ENCODE measurements around the gene NUP205. TPM values are rescaled to one million over a fixed set of nuclear protein-coding genes. Genes with fewer than 3 reads are reported as not detected.
A peak's percentile ranks its signal among the peaks of the same experiment; 100 is the strongest.

The NUP205 gene
- total and polyA plus RNA-seq, 2 of the 13 experiments (the other 11 are each of a cell fraction or from before 2014, with no cell fraction given) = 46.2 to 87.2 TPM

DNA sequence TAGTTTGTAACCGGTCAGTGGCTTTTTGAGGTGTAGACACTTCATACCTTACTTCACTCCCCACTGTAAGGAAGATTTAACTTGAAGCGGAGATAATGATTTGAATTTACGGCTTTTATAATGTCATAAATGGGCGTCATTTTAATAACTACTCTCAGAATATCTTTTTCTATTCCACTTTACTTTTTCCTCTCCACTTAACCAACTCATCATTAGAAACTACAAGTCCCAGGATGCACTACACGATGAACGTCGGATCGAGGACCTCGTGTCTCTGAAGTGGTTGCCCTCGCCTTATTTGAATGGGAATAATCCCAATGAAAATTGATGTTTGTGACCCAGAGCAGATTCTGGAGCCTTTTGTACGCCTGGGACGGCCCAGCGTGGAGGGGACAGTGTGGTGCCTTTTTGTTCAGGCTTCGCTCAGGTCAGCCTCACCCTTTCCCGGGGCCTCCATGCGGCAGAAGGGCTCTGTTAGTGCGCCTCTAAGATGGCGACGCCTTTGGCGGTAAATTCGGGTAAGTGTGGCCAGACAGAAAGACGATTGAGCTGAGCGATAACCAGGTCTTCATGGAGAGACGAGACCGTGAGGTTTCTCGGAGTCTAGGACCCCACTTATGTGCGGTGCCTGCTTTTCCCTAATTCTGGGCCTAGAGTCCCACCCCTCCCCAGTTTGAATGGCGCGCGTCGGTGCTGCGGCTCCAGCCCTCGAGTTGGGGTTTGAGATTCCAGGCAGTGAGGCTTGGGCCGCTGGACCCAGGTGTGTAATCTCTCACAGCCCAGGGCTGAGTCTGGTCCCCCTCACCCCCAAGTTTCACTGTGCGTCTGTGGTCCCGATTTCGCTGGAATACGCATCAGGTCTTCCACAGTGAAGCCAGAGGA is at the start of gene NUP205 (continued):
- TF ChIP-seq, protein P1, sequence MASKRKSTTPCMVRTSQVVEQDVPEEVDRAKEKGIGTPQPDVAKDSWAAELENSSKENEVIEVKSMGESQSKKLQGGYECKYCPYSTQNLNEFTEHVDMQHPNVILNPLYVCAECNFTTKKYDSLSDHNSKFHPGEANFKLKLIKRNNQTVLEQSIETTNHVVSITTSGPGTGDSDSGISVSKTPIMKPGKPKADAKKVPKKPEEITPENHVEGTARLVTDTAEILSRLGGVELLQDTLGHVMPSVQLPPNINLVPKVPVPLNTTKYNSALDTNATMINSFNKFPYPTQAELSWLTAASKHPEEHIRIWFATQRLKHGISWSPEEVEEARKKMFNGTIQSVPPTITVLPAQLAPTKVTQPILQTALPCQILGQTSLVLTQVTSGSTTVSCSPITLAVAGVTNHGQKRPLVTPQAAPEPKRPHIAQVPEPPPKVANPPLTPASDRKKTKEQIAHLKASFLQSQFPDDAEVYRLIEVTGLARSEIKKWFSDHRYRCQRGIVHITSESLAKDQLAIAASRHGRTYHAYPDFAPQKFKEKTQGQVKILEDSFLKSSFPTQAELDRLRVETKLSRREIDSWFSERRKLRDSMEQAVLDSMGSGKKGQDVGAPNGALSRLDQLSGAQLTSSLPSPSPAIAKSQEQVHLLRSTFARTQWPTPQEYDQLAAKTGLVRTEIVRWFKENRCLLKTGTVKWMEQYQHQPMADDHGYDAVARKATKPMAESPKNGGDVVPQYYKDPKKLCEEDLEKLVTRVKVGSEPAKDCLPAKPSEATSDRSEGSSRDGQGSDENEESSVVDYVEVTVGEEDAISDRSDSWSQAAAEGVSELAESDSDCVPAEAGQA (IDR thresholded peaks at IDR 0.05; ENCODE audit: low read depth) = peak; percentile 67; the same call in 1 of the 2 replicates
- TF ChIP-seq, protein P1 (CRISPR knock-in tag; IDR thresholded peaks at IDR 0.05; ENCODE audit: borderline replicate concordance) = no peak
- TF ChIP-seq ZNF616 (CRISPR knock-in tag; IDR thresholded peaks at IDR 0.05; ENCODE audit: low read depth) (no peak), EEA1 (CRISPR knock-in tag; IDR thresholded peaks at IDR 0.05; ENCODE audit: borderline replicate concordance) (no peak), CCAR2 (optimal IDR thresholded peaks at IDR 0.05; ENCODE audit: low read depth, low read length) (no peak), ZNF563 (CRISPR knock-in tag; IDR thresholded peaks at IDR 0.05) (peak; percentile 80; the same call in 1 of the 2 replicates), RARG (CRISPR knock-in tag; IDR thresholded peaks at IDR 0.05; ENCODE audit: low read depth) (no peak), ZNF33A (CRISPR knock-in tag; IDR thresholded peaks at IDR 0.05; ENCODE audit: borderline replicate concordance) (peak; percentile 86; the same call in 1 of the 2 replicates), MEIS1 (CRISPR knock-in tag; IDR thresholded peaks at IDR 0.05; ENCODE audit: borderline replicate concordance) (peak; percentile 70; the same call in 1 of the 2 replicates), ZNF224 (CRISPR knock-in tag; IDR thresholded peaks at IDR 0.05) (peak; percentile 90; the same call in 1 of the 2 replicates)
- TF ChIP-seq, protein P2, sequence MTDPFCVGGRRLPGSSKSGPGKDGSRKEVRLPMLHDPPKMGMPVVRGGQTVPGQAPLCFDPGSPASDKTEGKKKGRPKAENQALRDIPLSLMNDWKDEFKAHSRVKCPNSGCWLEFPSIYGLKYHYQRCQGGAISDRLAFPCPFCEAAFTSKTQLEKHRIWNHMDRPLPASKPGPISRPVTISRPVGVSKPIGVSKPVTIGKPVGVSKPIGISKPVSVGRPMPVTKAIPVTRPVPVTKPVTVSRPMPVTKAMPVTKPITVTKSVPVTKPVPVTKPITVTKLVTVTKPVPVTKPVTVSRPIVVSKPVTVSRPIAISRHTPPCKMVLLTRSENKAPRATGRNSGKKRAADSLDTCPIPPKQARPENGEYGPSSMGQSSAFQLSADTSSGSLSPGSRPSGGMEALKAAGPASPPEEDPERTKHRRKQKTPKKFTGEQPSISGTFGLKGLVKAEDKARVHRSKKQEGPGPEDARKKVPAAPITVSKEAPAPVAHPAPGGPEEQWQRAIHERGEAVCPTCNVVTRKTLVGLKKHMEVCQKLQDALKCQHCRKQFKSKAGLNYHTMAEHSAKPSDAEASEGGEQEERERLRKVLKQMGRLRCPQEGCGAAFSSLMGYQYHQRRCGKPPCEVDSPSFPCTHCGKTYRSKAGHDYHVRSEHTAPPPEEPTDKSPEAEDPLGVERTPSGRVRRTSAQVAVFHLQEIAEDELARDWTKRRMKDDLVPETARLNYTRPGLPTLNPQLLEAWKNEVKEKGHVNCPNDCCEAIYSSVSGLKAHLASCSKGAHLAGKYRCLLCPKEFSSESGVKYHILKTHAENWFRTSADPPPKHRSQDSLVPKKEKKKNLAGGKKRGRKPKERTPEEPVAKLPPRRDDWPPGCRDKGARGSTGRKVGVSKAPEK (CRISPR knock-in tag; IDR thresholded peaks at IDR 0.05; ENCODE audit: borderline replicate concordance) = no peak
- TF ChIP-seq, protein P3, sequence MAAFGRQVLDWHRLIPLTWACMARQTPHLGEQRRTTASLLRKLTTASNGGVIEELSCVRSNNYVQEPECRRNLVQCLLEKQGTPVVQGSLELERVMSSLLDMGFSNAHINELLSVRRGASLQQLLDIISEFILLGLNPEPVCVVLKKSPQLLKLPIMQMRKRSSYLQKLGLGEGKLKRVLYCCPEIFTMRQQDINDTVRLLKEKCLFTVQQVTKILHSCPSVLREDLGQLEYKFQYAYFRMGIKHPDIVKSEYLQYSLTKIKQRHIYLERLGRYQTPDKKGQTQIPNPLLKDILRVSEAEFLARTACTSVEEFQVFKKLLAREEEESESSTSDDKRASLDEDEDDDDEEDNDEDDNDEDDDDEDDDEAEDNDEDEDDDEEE (CRISPR knock-in tag; IDR thresholded peaks at IDR 0.05) = peak; percentile 85

Measured in HepG2 (cell line).